ENCODE measurements around the gene HDAC7. TPM values are rescaled to one million over a fixed set of nuclear protein-coding genes. Genes with fewer than 3 reads are reported as not detected.

HDAC7 gene
- total and polyA plus RNA-seq, 2 experiments from 2014 or later, result 41.3 to 60.1 TPM

- TF ChIP-seq REST (IDR thresholded peaks at IDR 0.05; ENCODE audit: unreplicated experiment) (no peak), ZNF331 (CRISPR knock-in tag; IDR thresholded peaks at IDR 0.05; ENCODE audit: low read depth) (no peak), EZH2phosphoT487 (IDR thresholded peaks at IDR 0.05; ENCODE audit: unreplicated experiment) (no peak), NANOG (IDR thresholded peaks at IDR 0.05; ENCODE audit: borderline replicate concordance) (no peak), POLR2AphosphoS5 (IDR thresholded peaks at IDR 0.05; ENCODE audit: low read depth) (no peak)
Observed at GRCh38 chr12:47770086-47770726, 49.5 kb downstream of the HDAC7 start (continued).

- H2AFZ ChIP-seq, result no peak overlapping the region
- DNase-seq (ENCODE audit: low spot score) (no peak), ATAC-seq (no peak)
- no peak overlapping the region for H3K27ac Mint-ChIP-seq
- H3K27me3 ChIP-seq (ENCODE audit: insufficient read depth), result peaks cover 13% of the 10 kb centered on the region
- peaks cover 32% of the 10 kb centered on the region for H3K4me1 ChIP-seq (ENCODE audit: insufficient read depth)
- H3K27me3 Mint-ChIP-seq (ENCODE audit: insufficient read depth, low read depth, poor library complexity), result peaks cover 12% of the 10 kb centered on the region
- H3K36me3 ChIP-seq (ENCODE audit: insufficient read depth), result no peaks in the 10 kb centered on the region
- H3K4me1 Mint-ChIP-seq, result peaks cover 18% of the 10 kb centered on the region
- H3K4me3 Mint-ChIP-seq, result no peak overlapping the region
- H3K79me2 ChIP-seq (replicated peaks; ENCODE audit: insufficient read depth), result no peaks in the 10 kb centered on the region
- no peak overlapping the region for H3K4me3 ChIP-seq
- H3K36me3 Mint-ChIP-seq (ENCODE audit: low read depth), result no peaks in the 10 kb centered on the region
- no peaks in the 10 kb centered on the region for H3K9me2 ChIP-seq (ENCODE audit: insufficient read depth)
- H3F3A ChIP-seq (replicated peaks; ENCODE audit: low read depth), result peaks cover 8% of the 10 kb centered on the region
- no peaks in the 10 kb centered on the region for H3K9me3 Mint-ChIP-seq
- no peak overlapping the region for H3K27ac ChIP-seq (ENCODE audit: low read depth)
- no peaks in the 10 kb centered on the region for H4K20me1 ChIP-seq (replicated peaks; ENCODE audit: insufficient read depth)
- no peak overlapping the region for H3K4me2 ChIP-seq
- TF ChIP-seq STAT1 (IDR thresholded peaks at IDR 0.05; ENCODE audit: unreplicated experiment) (no peak), ZNF462 (CRISPR knock-in tag; IDR thresholded peaks at IDR 0.05) (no peak), JUNB (IDR thresholded peaks at IDR 0.05; ENCODE audit: unreplicated experiment) (no peak), CREB1 (CRISPR knock-in tag; IDR thresholded peaks at IDR 0.05; ENCODE audit: low read depth) (no peak), EZH2phosphoT487 (IDR thresholded peaks at IDR 0.05; ENCODE audit: unreplicated experiment) (no peak), ZNF114 (CRISPR knock-in tag; IDR thresholded peaks at IDR 0.05) (no peak), NANOG (IDR thresholded peaks at IDR 0.05; ENCODE audit: borderline replicate concordance) (no peak), REST (IDR thresholded peaks at IDR 0.05; ENCODE audit: unreplicated experiment) (no peak)
Observed at GRCh38 chr12:47769234-47770085, 50.2 kb downstream of the HDAC7 start.

All from GM23338 (cell line).